Muscle layer of colon (tissue), 2 donors: ENCODE results near the gene ZFYVE28.

Experiments
- H3K27ac ChIP-seq: one replicate; pipeline ENCODE4 v1.7.0; 2013; ENCODE audit warnings: low read depth, mild to moderate bottlenecking, low read length, moderate library complexity
- H3K27me3 ChIP-seq, 2 donors: one replicate each; pipeline ENCODE4 v1.7.0; 2013; ENCODE audit warnings: low read length in 2 of 2, mild to moderate bottlenecking in 2 of 2; ENCODE audit not compliant: insufficient read depth in 2 of 2, control insufficient read depth in 1 of 2
- H3K36me3 ChIP-seq: one replicate; pipeline ENCODE4 v1.7.0; 2013; ENCODE audit warnings: mild to moderate bottlenecking, low read length; ENCODE audit not compliant: insufficient read depth
- H3K4me1 ChIP-seq: one replicate; pipeline ENCODE4 v1.7.0; 2013; ENCODE audit warnings: mild to moderate bottlenecking, low read length; ENCODE audit not compliant: insufficient read depth
- H3K4me3 ChIP-seq, 2 donors: one replicate each; pipeline ENCODE4 v1.7.0; 2013; ENCODE audit warnings: low read length in 2 of 2, low read depth in 1 of 2, mild to moderate bottlenecking in 1 of 2, moderate library complexity in 1 of 2
- H3K9ac ChIP-seq: one replicate; pipeline ENCODE4 v1.7.0; 2013; ENCODE audit warnings: low read length
- H3K9me3 ChIP-seq: one replicate; pipeline ENCODE4 v1.7.0; 2013; ENCODE audit warnings: mild to moderate bottlenecking, low read length
- donor health status: abdominal sarcoma.
- donor health status: Adenocarcinoma of cecum.

Gene ZFYVE28

DNA sequence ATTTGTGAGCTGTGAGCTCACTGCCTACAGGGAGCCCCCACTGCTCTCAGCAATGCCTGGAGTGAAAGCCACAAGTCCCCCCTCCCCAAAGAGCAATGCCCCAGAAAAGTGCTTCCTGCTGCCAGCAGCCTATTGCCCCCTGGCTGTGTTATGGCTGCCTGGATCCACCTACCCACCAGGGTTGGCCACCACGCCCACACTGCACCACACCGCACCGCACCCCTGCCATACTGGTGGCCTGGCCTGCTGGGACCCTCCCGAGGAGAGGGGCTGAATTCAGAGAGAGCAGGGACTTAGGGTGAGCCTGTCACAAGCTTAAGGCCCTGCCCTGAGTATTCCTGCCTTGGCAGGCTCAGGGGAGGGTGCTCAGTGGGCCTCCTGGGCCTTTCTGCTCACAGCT, 4.6 kb upstream of the ZFYVE28 start:
- Histone ChIP-seq H3K36me3 (no peaks in the 10 kb centered on the region), H3K4me3 (no peak overlapping the region), H3K9ac (no peak overlapping the region), H3K27ac (no peak overlapping the region), H3K9me3 (no peaks in the 10 kb centered on the region), H3K27me3 (peaks cover 25 to 50% of the 10 kb centered on the region in 2 donors), H3K4me1 (peaks cover 7% of the 10 kb centered on the region)

DNA sequence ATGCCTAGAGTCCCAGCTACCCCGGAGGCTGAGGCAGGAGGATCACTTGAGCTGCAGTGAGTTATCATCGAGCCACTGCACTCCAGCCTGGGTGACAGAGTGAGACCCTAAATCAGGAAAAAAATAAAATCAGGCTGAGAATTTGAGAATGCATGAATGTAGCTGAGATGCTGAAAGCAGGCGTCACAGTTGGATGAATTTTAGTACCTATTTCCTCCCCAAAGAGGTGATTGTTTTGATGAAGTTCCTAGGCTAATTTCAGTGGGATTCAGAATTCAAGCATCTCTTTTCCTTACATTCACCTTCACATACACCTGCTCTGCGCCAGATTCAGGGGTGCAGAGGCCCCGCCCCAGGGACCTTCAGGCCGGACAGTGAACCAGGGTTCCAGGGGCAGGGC, 3.5 kb upstream of the ZFYVE28 start:
- H3K4me1 ChIP-seq = peaks cover 13% of the 10 kb centered on the region
- no peaks in the 10 kb centered on the region for H3K36me3 ChIP-seq
- no peak overlapping the region for H3K4me3 ChIP-seq
- no peak overlapping the region for H3K9ac ChIP-seq
- peaks cover 31 to 53% of the 10 kb centered on the region in 2 donors for H3K27me3 ChIP-seq
- H3K9me3 ChIP-seq = no peaks in the 10 kb centered on the region
- H3K27ac ChIP-seq = no peak overlapping the region

DNA sequence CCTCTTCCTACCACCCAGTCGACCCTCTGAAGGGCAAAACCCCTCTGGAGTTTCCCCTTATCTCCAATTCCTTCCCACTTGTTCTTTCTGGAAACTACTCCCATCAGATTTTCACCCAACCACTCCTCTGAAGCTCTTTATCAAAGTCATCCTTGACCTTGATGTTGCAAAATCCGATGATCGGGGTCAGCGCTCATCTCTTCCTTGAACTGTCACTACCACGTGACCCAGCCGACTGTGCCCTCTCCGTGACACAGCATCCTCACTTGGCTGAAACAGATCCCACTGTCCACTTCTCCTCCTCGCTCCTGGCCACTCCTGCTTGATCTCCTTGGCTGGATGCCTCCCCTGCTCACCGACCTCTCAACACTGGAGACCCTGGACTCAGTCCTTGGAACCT, 1.4 kb upstream of the ZFYVE28 start:
- no peaks in the 10 kb centered on the region for H3K36me3 ChIP-seq
- no peak overlapping the region for H3K27ac ChIP-seq
- no peak overlapping the region for H3K4me3 ChIP-seq
- H3K4me1 ChIP-seq = peaks cover 13% of the 10 kb centered on the region
- H3K9me3 ChIP-seq = no peaks in the 10 kb centered on the region
- no peak overlapping the region for H3K9ac ChIP-seq
- H3K27me3 ChIP-seq = peaks cover 38 to 67% of the 10 kb centered on the region in 2 donors

DNA sequence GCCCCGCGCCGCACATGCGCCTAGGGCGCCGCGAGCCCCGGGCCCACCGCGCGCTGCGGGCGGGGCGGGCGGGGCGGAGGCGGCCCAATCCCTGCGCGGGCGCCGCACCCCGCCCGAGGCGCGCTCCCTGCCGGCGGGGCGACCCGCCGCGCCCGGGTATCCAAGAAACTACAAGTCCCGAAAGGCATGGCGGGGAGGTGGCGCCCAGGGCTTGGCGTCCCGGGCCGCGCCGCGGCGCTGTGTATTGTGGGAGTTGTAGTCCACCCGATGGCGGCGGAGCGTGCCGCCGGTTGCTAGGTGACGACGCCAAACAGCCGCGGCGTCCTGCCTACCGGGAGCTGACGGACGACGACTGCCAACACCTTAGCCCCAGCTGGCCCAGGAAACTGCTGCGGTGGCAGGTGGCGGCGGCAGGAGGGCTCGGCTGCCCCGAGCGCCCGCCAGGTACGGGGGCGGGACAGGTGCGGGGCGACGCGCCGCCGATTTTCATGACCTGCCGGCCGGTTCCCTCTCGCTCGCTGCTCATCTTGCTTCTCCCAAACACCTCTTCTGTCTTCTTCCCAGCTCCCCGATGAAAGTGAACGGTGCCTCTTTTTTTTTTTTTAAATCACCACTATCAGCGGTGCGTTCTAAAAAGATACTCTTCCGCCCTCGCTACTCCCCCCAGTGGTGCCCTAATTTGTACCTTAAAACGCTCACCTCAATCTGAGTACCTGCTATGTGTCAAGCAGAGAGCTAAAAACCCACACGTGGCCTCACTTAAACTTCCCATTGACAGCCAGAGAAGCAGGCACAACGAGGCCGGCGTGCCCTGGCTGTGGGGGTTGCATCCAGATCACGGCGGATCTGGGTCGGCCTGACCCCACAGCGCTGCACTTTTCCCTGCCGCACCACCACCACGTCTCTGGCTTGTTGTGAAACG, 466 bp upstream of the ZFYVE28 start, which contains the start of gene CFAP99:
Gene CFAP99 (plus strand): TSS at position 306 of the 922 bp plus-strand sequence.
- no peak within 1 kb of the TSS for H3K9ac ChIP-seq
- H3K27ac ChIP-seq = no peak within 1 kb of the TSS
- no peaks in the 10 kb centered on the region for H3K9me3 ChIP-seq
- H3K4me3 ChIP-seq = peak within 1 kb of the TSS; percentile 52 to 61
- H3K4me1 ChIP-seq = peaks cover 13% of the 10 kb centered on the region
- H3K27me3 ChIP-seq = peaks cover 43 to 73% of the 10 kb centered on the region in 2 donors
- no peaks in the 10 kb centered on the region for H3K36me3 ChIP-seq

DNA sequence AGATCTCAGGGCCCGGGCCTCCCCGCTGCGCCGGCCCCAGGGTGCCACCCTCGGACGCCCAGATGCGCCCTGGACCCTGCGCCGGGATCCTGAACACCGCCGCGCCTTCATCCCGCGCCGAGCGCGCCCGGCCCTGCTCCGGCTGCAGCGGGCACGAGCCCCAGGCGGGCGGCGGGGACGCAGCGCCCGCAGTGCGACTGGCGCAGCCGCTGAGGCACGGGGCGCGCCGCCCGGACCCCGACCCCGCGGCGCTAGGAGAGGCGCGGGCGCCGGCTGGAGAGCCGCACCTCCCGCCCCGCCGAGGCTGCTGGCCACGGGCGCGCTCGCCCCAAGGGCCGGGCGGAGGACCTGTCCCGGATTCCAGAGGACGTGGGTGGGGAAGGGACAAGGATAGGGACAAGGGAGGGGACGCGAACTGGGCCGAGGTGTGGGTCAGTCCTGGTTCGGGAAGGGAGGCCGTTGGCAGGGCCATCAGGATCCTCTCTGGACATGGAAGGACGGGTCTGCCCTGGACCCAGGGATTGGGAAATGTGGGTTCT, 1.1 kb downstream of the ZFYVE28 start:
- no peak overlapping the region for H3K27ac ChIP-seq
- H3K9ac ChIP-seq = no peak overlapping the region
- H3K36me3 ChIP-seq = no peaks in the 10 kb centered on the region
- peaks cover 42 to 60% of the 10 kb centered on the region in 2 donors for H3K27me3 ChIP-seq
- H3K4me1 ChIP-seq = peaks cover 21% of the 10 kb centered on the region
- peak overlapping the region in 1 of 2 donors; percentile 52 for H3K4me3 ChIP-seq
- no peaks in the 10 kb centered on the region for H3K9me3 ChIP-seq

DNA sequence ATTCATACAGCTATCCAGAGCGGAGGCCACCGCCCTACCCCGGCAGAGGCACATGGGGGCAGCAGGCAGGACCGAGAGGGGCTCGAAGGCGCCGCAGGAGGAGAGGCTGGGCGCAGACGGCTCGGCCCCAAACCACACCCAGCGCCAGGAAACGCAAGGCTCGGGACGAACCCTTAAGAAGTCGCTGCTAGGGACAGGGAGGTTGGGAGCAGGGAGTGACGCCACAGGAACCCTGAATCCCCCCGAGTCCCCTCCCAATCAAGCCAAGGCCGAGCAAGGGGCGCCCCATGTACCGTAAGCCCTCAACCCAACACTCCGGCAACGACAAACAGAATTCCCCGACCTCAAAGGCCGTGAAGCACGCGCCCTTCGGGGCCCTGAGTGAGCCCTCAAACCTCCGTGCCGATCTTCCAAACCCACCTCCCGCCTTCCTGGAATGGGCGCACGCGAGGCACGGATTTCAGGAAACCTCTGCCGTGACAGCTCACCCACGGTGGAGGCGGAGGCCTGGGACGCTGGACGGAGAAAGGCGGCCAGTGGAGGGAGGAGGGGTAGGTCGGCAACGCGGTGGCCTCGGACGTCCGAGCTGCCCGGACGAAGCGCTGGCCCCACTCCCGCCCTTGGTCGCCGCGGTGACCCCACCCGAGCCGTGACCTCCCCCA, 1.8 kb downstream of the ZFYVE28 start:
- no peak overlapping the region for H3K9ac ChIP-seq
- no peaks in the 10 kb centered on the region for H3K9me3 ChIP-seq
- peaks cover 21% of the 10 kb centered on the region for H3K4me1 ChIP-seq
- no peak overlapping the region for H3K4me3 ChIP-seq
- H3K36me3 ChIP-seq = no peaks in the 10 kb centered on the region
- no peak overlapping the region for H3K27ac ChIP-seq
- H3K27me3 ChIP-seq = peaks cover 38 to 60% of the 10 kb centered on the region in 2 donors

DNA sequence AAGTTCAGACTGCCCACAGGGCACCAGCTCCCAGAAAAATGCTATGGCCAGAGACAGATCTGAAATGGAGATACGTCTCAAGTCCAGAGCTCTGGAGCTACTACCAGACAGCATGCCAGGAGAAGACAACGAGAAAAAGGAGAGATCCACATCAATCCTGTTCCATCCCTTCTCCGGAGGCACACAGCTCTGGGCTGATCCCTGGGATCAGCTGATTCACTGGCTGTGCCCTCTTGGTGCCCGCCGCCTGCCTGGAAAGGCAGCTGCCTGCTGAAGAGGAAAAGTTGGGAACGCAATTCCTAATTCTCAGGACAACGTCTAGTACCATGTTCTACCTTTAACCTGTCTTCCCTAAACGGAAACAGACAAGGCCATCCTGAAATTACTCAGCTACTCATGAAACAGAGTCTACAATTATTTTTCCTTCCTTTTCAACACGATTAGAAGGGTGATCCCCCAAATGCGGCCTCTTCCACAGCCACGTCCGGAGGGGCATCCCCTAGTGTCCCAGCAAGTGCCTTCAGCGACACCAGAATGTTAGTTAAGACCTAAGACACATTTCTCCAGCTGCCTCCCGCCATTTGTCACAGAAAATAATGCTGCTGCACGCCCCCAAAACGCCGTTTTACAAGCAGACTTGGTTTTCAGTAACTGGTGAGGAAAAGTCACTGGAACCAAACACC, 2.4 kb downstream of the ZFYVE28 start:
- Histone ChIP-seq H3K4me1 (peaks cover 21% of the 10 kb centered on the region), H3K27ac (no peak overlapping the region), H3K9ac (no peak overlapping the region), H3K4me3 (no peak overlapping the region), H3K36me3 (no peaks in the 10 kb centered on the region), H3K9me3 (no peaks in the 10 kb centered on the region), H3K27me3 (peaks cover 42 to 62% of the 10 kb centered on the region in 2 donors)

DNA sequence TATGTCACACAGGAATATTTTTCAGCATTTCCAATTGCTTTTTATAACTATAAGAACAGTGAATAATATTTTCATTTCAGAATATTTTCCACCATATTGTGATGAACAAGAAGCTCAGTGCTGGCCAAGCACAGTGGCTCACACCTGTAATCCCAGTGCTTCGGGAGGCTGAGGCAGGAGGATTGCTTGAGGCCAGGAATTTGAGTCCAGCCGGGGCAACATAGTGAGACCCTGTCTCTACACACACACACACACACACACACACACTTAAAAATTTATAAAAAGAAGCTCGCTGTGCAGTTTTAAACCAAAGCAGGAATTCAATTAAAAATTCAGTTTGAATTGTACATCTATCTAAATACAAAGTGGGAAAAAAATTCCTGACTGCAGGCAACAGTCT, 3.2 kb downstream of the ZFYVE28 start:
- peaks cover 21% of the 10 kb centered on the region for H3K4me1 ChIP-seq
- no peak overlapping the region for H3K9ac ChIP-seq
- H3K36me3 ChIP-seq = no peaks in the 10 kb centered on the region
- no peak overlapping the region for H3K27ac ChIP-seq
- peaks cover 34 to 59% of the 10 kb centered on the region in 2 donors for H3K27me3 ChIP-seq
- H3K4me3 ChIP-seq = no peak overlapping the region
- no peaks in the 10 kb centered on the region for H3K9me3 ChIP-seq

DNA sequence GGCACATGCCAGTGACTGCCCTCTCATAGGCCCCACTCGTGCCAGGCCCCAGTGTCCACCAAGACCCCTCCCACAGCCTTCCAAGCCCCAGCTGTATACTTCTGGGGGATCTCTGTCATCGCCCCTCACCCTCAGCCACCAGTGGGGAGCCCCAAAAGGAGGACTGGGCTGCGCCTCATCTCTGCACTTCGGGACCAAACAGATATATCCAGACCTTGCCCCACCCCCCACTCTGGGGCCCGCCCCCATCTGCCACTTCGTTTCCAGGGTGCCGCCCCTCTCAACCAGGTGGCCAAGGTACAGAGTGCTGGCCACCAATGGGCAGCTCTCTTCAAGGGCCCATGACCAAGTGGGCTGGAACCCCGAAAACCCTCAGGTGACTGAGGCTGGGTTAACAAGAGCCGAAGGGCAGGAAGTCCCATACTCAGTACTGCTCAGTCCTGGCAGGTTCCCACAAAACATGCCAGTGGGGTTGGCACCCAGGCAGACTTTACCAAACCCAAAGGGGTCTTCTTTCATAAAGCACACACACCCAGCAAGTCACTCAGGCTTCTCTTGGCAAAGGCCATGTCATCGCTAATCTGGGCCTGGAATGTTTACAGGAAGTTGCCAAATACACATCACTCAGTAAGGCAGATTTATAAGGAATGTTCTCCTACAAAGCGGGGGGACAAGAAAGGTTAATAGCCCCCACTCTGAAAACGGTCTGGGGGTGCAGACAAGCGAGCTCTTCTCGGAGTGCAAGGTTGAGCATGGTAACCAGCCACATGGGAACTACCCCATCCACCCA, 4.4 kb downstream of the ZFYVE28 start:
- Histone ChIP-seq H3K9me3 (no peaks in the 10 kb centered on the region), H3K9ac (no peak overlapping the region), H3K36me3 (no peaks in the 10 kb centered on the region), H3K27ac (no peak overlapping the region), H3K4me3 (no peak overlapping the region), H3K4me1 (peaks cover 16% of the 10 kb centered on the region), H3K27me3 (peaks cover 29 to 47% of the 10 kb centered on the region in 2 donors)

DNA sequence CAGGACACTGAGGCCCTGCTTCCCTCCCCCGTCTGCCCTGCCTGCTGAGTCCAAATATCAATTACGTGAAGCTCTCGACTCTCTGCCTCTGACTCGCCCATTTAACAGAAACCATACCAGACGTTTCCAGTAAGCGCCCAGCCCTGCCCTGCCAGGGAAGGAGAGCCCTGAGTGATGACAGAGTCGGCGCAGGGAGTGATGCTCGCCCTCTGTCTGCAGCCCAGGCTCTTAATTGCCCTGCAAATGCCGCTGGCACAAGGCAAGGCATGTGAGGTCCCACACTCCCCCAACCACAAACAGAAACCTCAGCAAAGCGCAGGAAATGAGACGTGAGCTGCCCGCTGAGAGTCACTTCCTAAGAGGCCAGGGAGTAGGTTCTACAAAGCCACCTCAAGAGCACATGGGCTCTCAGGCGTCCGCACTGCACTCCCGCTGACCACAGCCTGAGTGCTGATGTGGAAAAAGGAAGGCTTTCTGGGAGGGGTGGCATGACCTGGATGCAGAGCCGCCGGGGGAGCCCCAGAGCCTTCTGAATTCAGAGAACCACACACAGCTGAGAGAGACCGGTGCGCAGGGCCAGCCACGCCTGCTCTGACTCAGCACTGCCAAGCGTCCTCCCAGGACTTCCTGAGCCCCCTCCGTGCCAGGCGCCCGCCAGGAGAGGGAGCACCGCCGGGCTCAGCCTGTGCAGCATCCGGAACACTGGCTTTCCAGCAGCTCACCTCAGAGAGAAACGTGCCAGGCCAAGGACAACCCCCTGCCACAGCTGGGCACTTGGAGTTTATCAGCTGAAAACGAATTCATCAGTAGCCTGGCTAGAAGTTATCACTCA, 5.3 kb downstream of the ZFYVE28 start:
- Histone ChIP-seq H3K9me3 (no peaks in the 10 kb centered on the region), H3K4me3 (peak overlapping the region; percentile 3 to 28), H3K27ac (peak overlapping the region; percentile 17), H3K27me3 (peaks cover 29 to 45% of the 10 kb centered on the region in 2 donors), H3K9ac (no peak overlapping the region), H3K4me1 (peaks cover 15% of the 10 kb centered on the region), H3K36me3 (no peaks in the 10 kb centered on the region)
